Measurements from ENCODE around the gene RDX. TPM values are rescaled to one million over a fixed set of nuclear protein-coding genes. Genes with fewer than 3 reads are reported as not detected.

The RDX gene
- total and polyA plus RNA-seq, 2 donors (not counting 1 experiment from before 2014, with no cell fraction given): 4.4 to 34.8 TPM

GRCh38 chr11:110165039-110165925 is 131.1 kb downstream of the RDX start:
- no peak overlapping the region for H2AFZ ChIP-seq (ENCODE audit: insufficient read depth, low read depth, low read length, poor library complexity, severe bottlenecking)
- 96% methylated on average over 21 of the region's 28 CpGs for WGBS (ENCODE audit: insufficient coverage)
- H3K36me3 ChIP-seq (replicated peaks in 1 of 2; ENCODE audit: control extremely low read depth in 1 of 2, control insufficient read depth in 1 of 2, extremely low read depth in 1 of 2, insufficient read depth in 2 of 2, low read length in 1 of 2): no peaks in the 10 kb centered on the region

More at GRCh38 chr11:110165039-110165925, 131.1 kb downstream of the RDX start:
- no peak overlapping the region for H3K9ac ChIP-seq (ENCODE audit: low read length)
- no peak overlapping the region for H3K4me2 ChIP-seq (replicated peaks; ENCODE audit: low read depth, low read length, poor library complexity, severe bottlenecking)
- CTCF ChIA-PET: interaction anchor here (0.8 to 1.6 kb wide), 2 partner anchors 11 to 226 kb away, joined by 3 to 5 read pairs; no protein-coding TSS in a partner anchor
- no peaks in the 10 kb centered on the region for H4K20me1 ChIP-seq (ENCODE audit: control insufficient read depth, insufficient read depth, low read length, poor library complexity, severe bottlenecking)
- Mint-ChIP-seq H3K9me3 (ENCODE audit: insufficient read depth) (no peaks in the 10 kb centered on the region), H3K4me3 (no peak overlapping the region), H3K4me1 (no peaks in the 10 kb centered on the region), H3K27ac (no peak overlapping the region), H3K27me3 (no peaks in the 10 kb centered on the region)
- no peaks in the 10 kb centered on the region for H3K9me3 ChIP-seq (ENCODE audit: control extremely low read depth in 1 of 3, control insufficient read depth in 2 of 3, insufficient read depth in 1 of 3, low read length in 2 of 3)
- no peaks in the 10 kb centered on the region for H3K4me1 ChIP-seq (ENCODE audit: control insufficient read depth in 2 of 2, insufficient read depth in 2 of 2, low read length in 2 of 2)
- H3K4me3 ChIP-seq (ENCODE audit: control extremely low read depth in 1 of 5, extremely low read depth in 1 of 5, insufficient read depth in 1 of 5, low read depth in 2 of 5, low read length in 4 of 5): no peak overlapping the region
- no peak for DNase-seq
- intact Hi-C loops (cut with micrococcal nuclease): no loop called here
- POLR2A ChIA-PET: no interaction called here
- no peaks in the 10 kb centered on the region for H3K27me3 ChIP-seq (replicated peaks in 1 of 4; ENCODE audit: control extremely low read depth in 1 of 4, control insufficient read depth in 3 of 4, insufficient read depth in 4 of 4, low read length in 3 of 4)
- no peak for ATAC-seq (ENCODE audit: low read depth)
- TF ChIP-seq CTCF (IDR thresholded peaks at IDR 0.05) (no peak), EZH2 (IDR thresholded peaks at IDR 0.05; ENCODE audit: borderline replicate concordance, insufficient read depth, low read depth, low read length, poor library complexity, severe bottlenecking) (no peak)
- H3K27ac ChIP-seq (ENCODE audit: low read length in 2 of 2): no peak overlapping the region
- H3K79me2 ChIP-seq (ENCODE audit: control insufficient read depth, insufficient read depth, low read length): no peaks in the 10 kb centered on the region
